Activated naive CD8-positive, alpha-beta T cell (primary cell): Measurements from ENCODE around the gene SCLY.

Experiments
- H3K27ac Mint-ChIP-seq: one replicate; pipeline ENCODE4 v1.8.0; 2021; ENCODE audit warnings: mixed read lengths
- H3K27me3 Mint-ChIP-seq: one replicate; pipeline ENCODE4 v1.8.0; 2021; ENCODE audit warnings: mixed read lengths
- H3K36me3 Mint-ChIP-seq: one replicate; pipeline ENCODE4 v1.8.0; 2021; ENCODE audit warnings: mixed read lengths
- H3K4me1 Mint-ChIP-seq: one replicate; pipeline ENCODE4 v1.8.0; 2021; ENCODE audit warnings: low read depth, mixed read lengths
- H3K4me3 Mint-ChIP-seq: one replicate; pipeline ENCODE4 v1.8.0; 2021; ENCODE audit warnings: mild to moderate bottlenecking, mixed read lengths
- H3K9me3 Mint-ChIP-seq: one replicate; pipeline ENCODE4 v1.8.0; 2021; ENCODE audit warnings: low read depth, mixed read lengths

The SCLY gene

GRCh38 chr2:238077292-238077691 lies 16.5 kb downstream of the SCLY start:
- no peak overlapping the region for H3K27ac Mint-ChIP-seq
- peaks cover 50% of the 10 kb centered on the region for H3K36me3 Mint-ChIP-seq
- H3K27me3 Mint-ChIP-seq = no peaks in the 10 kb centered on the region
- no peak overlapping the region for H3K4me3 Mint-ChIP-seq
- peaks cover 6% of the 10 kb centered on the region for H3K9me3 Mint-ChIP-seq
- peaks cover 13% of the 10 kb centered on the region for H3K4me1 Mint-ChIP-seq

GRCh38 chr2:238079874-238080327 lies 19.1 kb downstream of the SCLY start:
- Mint-ChIP-seq H3K4me1 (peaks cover 7% of the 10 kb centered on the region), H3K4me3 (no peak overlapping the region), H3K36me3 (peaks cover 35% of the 10 kb centered on the region), H3K27ac (no peak overlapping the region), H3K9me3 (no peaks in the 10 kb centered on the region), H3K27me3 (no peaks in the 10 kb centered on the region)

- H3K9me3 Mint-ChIP-seq = no peaks in the 10 kb centered on the region
- no peak overlapping the region for H3K4me3 Mint-ChIP-seq
- no peak overlapping the region for H3K27ac Mint-ChIP-seq
- H3K27me3 Mint-ChIP-seq = no peaks in the 10 kb centered on the region
- peaks cover 3% of the 10 kb centered on the region for H3K4me1 Mint-ChIP-seq
- H3K36me3 Mint-ChIP-seq = peaks cover 33% of the 10 kb centered on the region
These were observed 19.7 kb downstream of the SCLY start for GRCh38 chr2:238080518-238080917.

GRCh38 chr2:238081150-238081549 lies 20.3 kb downstream of the SCLY start:
- H3K4me3 Mint-ChIP-seq = no peak overlapping the region
- peaks cover 3% of the 10 kb centered on the region for H3K4me1 Mint-ChIP-seq
- no peaks in the 10 kb centered on the region for H3K9me3 Mint-ChIP-seq
- H3K27ac Mint-ChIP-seq = no peak overlapping the region
- no peaks in the 10 kb centered on the region for H3K27me3 Mint-ChIP-seq
- H3K36me3 Mint-ChIP-seq = peaks cover 33% of the 10 kb centered on the region

GRCh38 chr2:238081561-238081960 lies 20.8 kb downstream of the SCLY start:
- Mint-ChIP-seq H3K27me3 (no peaks in the 10 kb centered on the region), H3K4me3 (no peak overlapping the region), H3K36me3 (peaks cover 33% of the 10 kb centered on the region), H3K27ac (no peak overlapping the region), H3K9me3 (no peaks in the 10 kb centered on the region), H3K4me1 (peaks cover 3% of the 10 kb centered on the region)

- Mint-ChIP-seq H3K4me1 (no peaks in the 10 kb centered on the region), H3K4me3 (no peak overlapping the region), H3K36me3 (peaks cover 32% of the 10 kb centered on the region), H3K27me3 (no peaks in the 10 kb centered on the region), H3K27ac (no peak overlapping the region), H3K9me3 (no peaks in the 10 kb centered on the region)
These were observed 21.4 kb downstream of the SCLY start for GRCh38 chr2:238082151-238082550.

GRCh38 chr2:238082827-238083226 lies 22.0 kb downstream of the SCLY start:
- Mint-ChIP-seq H3K9me3 (no peaks in the 10 kb centered on the region), H3K27ac (no peak overlapping the region), H3K27me3 (no peaks in the 10 kb centered on the region), H3K36me3 (peaks cover 31% of the 10 kb centered on the region), H3K4me1 (no peaks in the 10 kb centered on the region), H3K4me3 (no peak overlapping the region)

GRCh38 chr2:238083919-238084318 lies 23.1 kb downstream of the SCLY start:
- Mint-ChIP-seq H3K27me3 (no peaks in the 10 kb centered on the region), H3K27ac (no peak overlapping the region), H3K4me3 (no peak overlapping the region), H3K9me3 (no peaks in the 10 kb centered on the region), H3K4me1 (no peaks in the 10 kb centered on the region), H3K36me3 (peaks cover 29% of the 10 kb centered on the region)

GRCh38 chr2:238084761-238085160 lies 24.0 kb downstream of the SCLY start:
- Mint-ChIP-seq H3K4me3 (no peak overlapping the region), H3K9me3 (no peaks in the 10 kb centered on the region), H3K27ac (no peak overlapping the region), H3K36me3 (peaks cover 30% of the 10 kb centered on the region), H3K27me3 (no peaks in the 10 kb centered on the region), H3K4me1 (no peaks in the 10 kb centered on the region)

- H3K27ac Mint-ChIP-seq = no peak overlapping the region
- H3K27me3 Mint-ChIP-seq = no peaks in the 10 kb centered on the region
- H3K4me3 Mint-ChIP-seq = no peak overlapping the region
- no peaks in the 10 kb centered on the region for H3K9me3 Mint-ChIP-seq
- peaks cover 24% of the 10 kb centered on the region for H3K36me3 Mint-ChIP-seq
- H3K4me1 Mint-ChIP-seq = no peaks in the 10 kb centered on the region
These were observed 25.1 kb downstream of the SCLY start for GRCh38 chr2:238085899-238086298.

- H3K9me3 Mint-ChIP-seq = no peaks in the 10 kb centered on the region
- no peak overlapping the region for H3K27ac Mint-ChIP-seq
- H3K4me1 Mint-ChIP-seq = no peaks in the 10 kb centered on the region
- H3K27me3 Mint-ChIP-seq = no peaks in the 10 kb centered on the region
- H3K36me3 Mint-ChIP-seq = peaks cover 19% of the 10 kb centered on the region
- no peak overlapping the region for H3K4me3 Mint-ChIP-seq
These were observed 26.4 kb downstream of the SCLY start for GRCh38 chr2:238087211-238087610.

- H3K4me3 Mint-ChIP-seq = no peak overlapping the region
- no peaks in the 10 kb centered on the region for H3K4me1 Mint-ChIP-seq
- no peaks in the 10 kb centered on the region for H3K27me3 Mint-ChIP-seq
- H3K9me3 Mint-ChIP-seq = no peaks in the 10 kb centered on the region
- peaks cover 14% of the 10 kb centered on the region for H3K36me3 Mint-ChIP-seq
- H3K27ac Mint-ChIP-seq = no peak overlapping the region
These were observed 30.1 kb downstream of the SCLY start for GRCh38 chr2:238090887-238091286.

- Mint-ChIP-seq H3K27me3 (no peaks in the 10 kb centered on the region), H3K9me3 (no peaks in the 10 kb centered on the region), H3K27ac (no peak overlapping the region), H3K4me1 (no peaks in the 10 kb centered on the region), H3K36me3 (peaks cover 17% of the 10 kb centered on the region), H3K4me3 (no peak overlapping the region)
These were observed 30.7 kb downstream of the SCLY start for GRCh38 chr2:238091436-238092060.

- H3K27ac Mint-ChIP-seq = no peak overlapping the region
These were observed 31.8 kb downstream of the SCLY start for GRCh38 chr2:238092486-238093035.

GRCh38 chr2:238093181-238094140 lies 32.7 kb downstream of the SCLY start:
- Mint-ChIP-seq H3K9me3 (no peaks in the 10 kb centered on the region), H3K4me1 (no peaks in the 10 kb centered on the region), H3K27me3 (no peaks in the 10 kb centered on the region), H3K4me3 (no peak overlapping the region), H3K36me3 (peaks cover 10% of the 10 kb centered on the region), H3K27ac (peak overlapping the region; percentile 58)

More at GRCh38 chr2:238092486-238093035, 31.8 kb downstream of the SCLY start:
- H3K9me3 Mint-ChIP-seq = no peaks in the 10 kb centered on the region
- no peaks in the 10 kb centered on the region for H3K27me3 Mint-ChIP-seq
- no peaks in the 10 kb centered on the region for H3K4me1 Mint-ChIP-seq
- peaks cover 10% of the 10 kb centered on the region for H3K36me3 Mint-ChIP-seq
- no peak overlapping the region for H3K4me3 Mint-ChIP-seq
